ENCODE results near the gene GPC6.
A peak's percentile ranks its signal among the peaks of the same experiment; 100 is the strongest.

Gene GPC6

DNA sequence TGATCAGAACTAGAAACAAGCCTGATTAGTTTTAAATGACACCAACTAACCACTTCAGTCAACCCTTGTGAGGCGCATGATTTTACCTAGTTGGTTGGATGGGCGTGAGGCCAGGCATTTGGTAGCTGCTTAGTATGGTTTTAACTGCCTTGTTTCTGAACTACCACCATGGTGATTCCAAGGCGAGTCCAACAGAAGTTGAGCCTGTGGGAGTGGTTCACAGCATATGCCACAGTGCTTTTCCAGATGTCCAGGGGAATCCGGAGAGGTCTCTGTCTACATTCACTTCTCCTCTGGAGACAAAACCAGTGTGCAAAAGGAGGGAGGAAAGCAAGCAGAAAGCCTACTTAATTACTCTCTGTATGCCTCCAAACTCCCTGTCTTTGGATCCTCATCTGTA lies 524.1 kb downstream of the GPC6 start:
- DNase-seq (ENCODE audit: extremely low spot score), result no peak
- ChIA-PET CTCF (no interaction called here), POLR2A (no interaction called here)
- TF ChIP-seq PKNOX1 (IDR thresholded peaks at IDR 0.05), result no peak
- no peak for TF ChIP-seq SUZ12 (IDR thresholded peaks at IDR 0.05)
- TF ChIP-seq ARNT (IDR thresholded peaks at IDR 0.05), result no peak
- no peak for TF ChIP-seq NFRKB (IDR thresholded peaks at IDR 0.05)
- TF ChIP-seq FOXM1 (IDR thresholded peaks at IDR 0.05; ENCODE audit: borderline replicate concordance), result no peak
- TF ChIP-seq ELF4 (IDR thresholded peaks at IDR 0.05), result no peak
- TF ChIP-seq ZNF384 (IDR thresholded peaks at IDR 0.05), result no peak
- TF ChIP-seq FOXK2 (IDR thresholded peaks at IDR 0.05), result no peak
- TF ChIP-seq HDGF (IDR thresholded peaks at IDR 0.05; ENCODE audit: borderline replicate concordance), result no peak
- no peak for TF ChIP-seq CTBP1 (IDR thresholded peaks at IDR 0.05; ENCODE audit: borderline replicate concordance)

DNA sequence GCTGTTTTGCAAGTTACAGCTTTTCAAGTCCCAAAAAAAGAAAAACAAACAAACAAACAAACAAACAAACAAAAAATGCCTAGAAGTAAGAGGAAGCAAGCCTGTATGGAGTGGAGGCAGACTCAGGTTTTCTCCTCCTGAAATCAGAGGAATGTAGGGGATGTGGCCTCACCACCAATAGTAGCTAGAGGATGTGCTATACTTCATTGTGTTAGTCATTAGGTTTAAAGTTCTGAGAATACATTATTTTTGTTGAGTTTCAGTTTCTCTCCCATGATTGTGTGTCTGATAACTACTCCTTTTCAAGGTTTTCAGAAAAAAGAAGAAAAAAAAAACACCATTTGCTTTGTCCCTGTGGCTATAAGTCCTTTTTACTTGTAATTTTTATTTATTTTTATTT lies 524.5 kb downstream of the GPC6 start:
- TF ChIP-seq LEF1 (IDR thresholded peaks at IDR 0.05; ENCODE audit: borderline replicate concordance) (no peak), L3MBTL2 (conservative IDR thresholded peaks at IDR 0.05) (no peak), ELF4 (IDR thresholded peaks at IDR 0.05) (no peak), HDGF (IDR thresholded peaks at IDR 0.05; ENCODE audit: borderline replicate concordance) (no peak), TARDBP (IDR thresholded peaks at IDR 0.05) (no peak), FOXK2 (IDR thresholded peaks at IDR 0.05) (no peak), FOXA1 (IDR thresholded peaks at IDR 0.05) (no peak), FOXM1 (IDR thresholded peaks at IDR 0.05; ENCODE audit: borderline replicate concordance) (no peak)
- no peak for DNase-seq (ENCODE audit: extremely low spot score)
- POLR2A ChIA-PET, result no interaction called here
- CTCF ChIA-PET, result no interaction called here

- TF ChIP-seq PKNOX1 (IDR thresholded peaks at IDR 0.05) (peak; percentile 43), ARNT (IDR thresholded peaks at IDR 0.05) (0 out of 2 replicates have a peak, but pooled peaks have one; percentile 9), BHLHE40 (IDR thresholded peaks at IDR 0.05; ENCODE audit: borderline replicate concordance) (no peak)
- POLR2A ChIA-PET, result no interaction called here
- no peak for DNase-seq (ENCODE audit: extremely low spot score)
- CTCF ChIA-PET, result interaction anchor here (0.6 kb wide), 2 partner anchors 22 to 82 kb away, joined by 3 read pairs; no protein-coding TSS in a partner anchor
Observed at GRCh38 chr13:93752541-93752940, 525.9 kb downstream of the GPC6 start.

GRCh38 chr13:93753639-93754038 lies 527.0 kb downstream of the GPC6 start:
- DNase-seq (ENCODE audit: extremely low spot score), result no peak
- CTCF ChIA-PET, result interaction anchor here (0.6 kb wide), 1 partner anchor 366 kb away, joined by 4 read pairs; no protein-coding TSS in a partner anchor
- no peak for TF ChIP-seq CTBP1 (IDR thresholded peaks at IDR 0.05; ENCODE audit: borderline replicate concordance)
- POLR2A ChIA-PET, result no interaction called here

- no peak for DNase-seq (ENCODE audit: extremely low spot score)
- TF ChIP-seq FOXA1 (IDR thresholded peaks at IDR 0.05) (no peak), SUZ12 (IDR thresholded peaks at IDR 0.05) (no peak), PKNOX1 (IDR thresholded peaks at IDR 0.05) (no peak), LEF1 (IDR thresholded peaks at IDR 0.05; ENCODE audit: borderline replicate concordance) (no peak), FOXM1 (IDR thresholded peaks at IDR 0.05; ENCODE audit: borderline replicate concordance) (no peak), FOXK2 (IDR thresholded peaks at IDR 0.05) (no peak), SP1 (IDR thresholded peaks at IDR 0.05) (no peak), L3MBTL2 (conservative IDR thresholded peaks at IDR 0.05) (no peak), ELF4 (IDR thresholded peaks at IDR 0.05) (no peak), NFRKB (IDR thresholded peaks at IDR 0.05) (no peak), CTBP1 (IDR thresholded peaks at IDR 0.05; ENCODE audit: borderline replicate concordance) (no peak), TARDBP (IDR thresholded peaks at IDR 0.05) (no peak), ARNT (IDR thresholded peaks at IDR 0.05) (no peak), ZNF384 (IDR thresholded peaks at IDR 0.05) (no peak), BHLHE40 (IDR thresholded peaks at IDR 0.05; ENCODE audit: borderline replicate concordance) (no peak), HDGF (IDR thresholded peaks at IDR 0.05; ENCODE audit: borderline replicate concordance) (no peak)
- ChIA-PET CTCF (no interaction called here), POLR2A (no interaction called here)
Observed at GRCh38 chr13:93755341-93755740, 528.7 kb downstream of the GPC6 start.

DNA sequence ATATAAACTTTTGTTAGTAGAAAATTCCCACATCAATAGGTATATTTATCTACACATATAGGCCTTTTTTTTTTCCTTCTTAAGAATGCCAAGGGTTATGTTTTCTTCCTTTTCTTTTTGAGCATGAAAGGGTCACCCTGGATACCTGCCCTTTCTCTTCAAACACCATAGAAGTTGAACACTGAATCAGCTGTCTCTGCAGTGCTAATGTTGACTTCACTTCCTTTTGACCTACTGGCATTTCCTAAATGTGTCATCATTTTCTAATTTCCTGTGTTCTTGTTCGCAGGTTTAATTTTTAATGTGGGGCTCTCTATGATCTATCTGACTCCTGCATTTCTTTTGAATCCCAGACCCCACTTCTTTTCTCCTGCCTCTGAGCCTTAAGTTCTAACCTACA lies 532.0 kb downstream of the GPC6 start:
- ChIA-PET CTCF (no interaction called here), POLR2A (no interaction called here)
- TF ChIP-seq L3MBTL2 (conservative IDR thresholded peaks at IDR 0.05) (no peak), SUZ12 (IDR thresholded peaks at IDR 0.05) (no peak), LEF1 (IDR thresholded peaks at IDR 0.05; ENCODE audit: borderline replicate concordance) (no peak), CTBP1 (IDR thresholded peaks at IDR 0.05; ENCODE audit: borderline replicate concordance) (no peak), SP1 (IDR thresholded peaks at IDR 0.05) (no peak), NFRKB (IDR thresholded peaks at IDR 0.05) (no peak), PKNOX1 (IDR thresholded peaks at IDR 0.05) (no peak), FOXK2 (IDR thresholded peaks at IDR 0.05) (no peak), FOXA1 (IDR thresholded peaks at IDR 0.05) (no peak), HDGF (IDR thresholded peaks at IDR 0.05; ENCODE audit: borderline replicate concordance) (no peak), ELF4 (IDR thresholded peaks at IDR 0.05) (no peak), TARDBP (IDR thresholded peaks at IDR 0.05) (no peak), ZNF384 (IDR thresholded peaks at IDR 0.05) (no peak)
- DNase-seq (ENCODE audit: extremely low spot score), result no peak
